ENCODE measurements around the gene CFTR. TPM values are rescaled to one million over a fixed set of nuclear protein-coding genes. Genes with fewer than 3 reads are reported as not detected.

Gene CFTR
- total RNA-seq, 2 donors from 2014 or later: not detected

DNA sequence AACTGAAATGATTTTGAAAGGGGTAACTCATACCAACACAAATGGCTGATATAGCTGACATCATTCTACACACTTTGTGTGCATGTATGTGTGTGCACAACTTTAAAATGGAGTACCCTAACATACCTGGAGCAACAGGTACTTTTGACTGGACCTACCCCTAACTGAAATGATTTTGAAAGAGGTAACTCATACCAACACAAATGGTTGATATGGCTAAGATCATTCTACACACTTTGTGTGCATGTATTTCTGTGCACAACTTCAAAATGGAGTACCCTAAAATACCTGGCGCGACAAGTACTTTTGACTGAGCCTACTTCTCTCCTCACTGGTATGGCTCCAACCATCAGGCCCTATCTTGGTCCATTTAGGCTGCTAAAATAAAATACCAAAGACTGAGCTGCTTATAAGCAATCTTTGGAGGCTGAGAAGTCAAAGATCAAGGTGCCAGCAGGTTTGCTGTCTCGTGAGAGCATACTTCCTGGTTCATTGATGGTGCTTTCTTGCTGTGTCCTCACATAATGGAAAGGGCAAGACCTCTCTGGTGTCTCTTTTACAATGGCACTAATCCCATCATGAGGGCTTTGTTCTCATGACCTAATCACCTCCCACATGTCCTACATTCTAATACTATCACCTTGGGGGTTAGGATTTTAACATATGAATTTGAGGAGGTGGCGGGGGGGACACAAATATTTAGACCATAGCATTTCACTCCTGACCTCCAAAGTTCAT is 173.3 kb downstream of the CFTR start:
- Mint-ChIP-seq H3K4me1 (no peaks in the 10 kb centered on the region), H3K4me3 (no peak overlapping the region), H3K36me3 (ENCODE audit: low read depth) (no peaks in the 10 kb centered on the region), H3K27ac (no peak overlapping the region), H3K27me3 (no peaks in the 10 kb centered on the region)
- ATAC-seq (no peak), DNase-seq (no peak)
- H3K9me3 ChIP-seq (ENCODE audit: control insufficient read depth, low read length, poor library complexity, severe bottlenecking): no peaks in the 10 kb centered on the region

DNA sequence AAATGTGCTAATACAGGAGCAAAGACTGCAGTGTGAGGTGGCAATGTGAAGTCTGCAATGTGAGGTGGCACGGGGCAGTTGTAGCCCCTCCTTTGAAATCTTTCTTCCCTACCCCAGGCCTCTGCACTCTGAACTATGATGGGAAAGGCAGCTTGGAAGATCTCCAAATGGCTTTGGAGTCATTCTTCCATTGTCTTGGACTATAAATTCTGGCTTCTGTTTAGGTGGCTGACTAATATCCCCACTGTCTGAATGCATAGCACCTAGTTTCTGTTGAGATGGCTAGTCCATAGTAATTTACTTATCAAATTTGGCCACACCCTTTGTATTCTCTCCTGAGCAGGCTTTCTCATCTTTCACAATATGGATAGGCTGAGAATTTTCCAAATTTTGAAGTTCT is 175.0 kb downstream of the CFTR start:
- DNase-seq (no peak), ATAC-seq (no peak)
- no peaks in the 10 kb centered on the region for H3K9me3 ChIP-seq (ENCODE audit: control insufficient read depth, low read length, poor library complexity, severe bottlenecking)
- Mint-ChIP-seq H3K27me3 (no peaks in the 10 kb centered on the region), H3K27ac (no peak overlapping the region), H3K4me3 (no peak overlapping the region), H3K36me3 (ENCODE audit: low read depth) (no peaks in the 10 kb centered on the region), H3K4me1 (no peaks in the 10 kb centered on the region)

DNA sequence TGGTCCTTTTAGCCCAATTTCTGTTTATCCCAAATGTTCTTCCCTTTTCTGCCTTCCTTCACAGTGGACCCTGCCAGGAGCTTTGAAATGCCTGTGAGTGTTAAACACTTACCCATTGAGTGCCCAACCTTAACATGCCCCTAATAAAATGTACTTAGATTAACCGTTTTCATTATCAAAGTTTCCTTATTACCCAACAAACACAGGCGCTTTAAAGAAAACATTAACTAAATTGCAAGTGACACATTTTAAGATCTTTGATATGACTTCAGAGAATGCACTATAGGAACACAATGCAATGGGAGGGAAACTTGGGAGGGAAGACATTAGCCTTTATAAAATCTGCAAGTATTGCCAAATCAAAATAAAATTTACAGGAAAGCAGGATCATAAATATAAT is 177.0 kb downstream of the CFTR start:
- no peak for ATAC-seq
- no peaks in the 10 kb centered on the region for H3K4me1 Mint-ChIP-seq
- no peaks in the 10 kb centered on the region for H3K9me3 ChIP-seq (ENCODE audit: control insufficient read depth, low read length, poor library complexity, severe bottlenecking)

DNA sequence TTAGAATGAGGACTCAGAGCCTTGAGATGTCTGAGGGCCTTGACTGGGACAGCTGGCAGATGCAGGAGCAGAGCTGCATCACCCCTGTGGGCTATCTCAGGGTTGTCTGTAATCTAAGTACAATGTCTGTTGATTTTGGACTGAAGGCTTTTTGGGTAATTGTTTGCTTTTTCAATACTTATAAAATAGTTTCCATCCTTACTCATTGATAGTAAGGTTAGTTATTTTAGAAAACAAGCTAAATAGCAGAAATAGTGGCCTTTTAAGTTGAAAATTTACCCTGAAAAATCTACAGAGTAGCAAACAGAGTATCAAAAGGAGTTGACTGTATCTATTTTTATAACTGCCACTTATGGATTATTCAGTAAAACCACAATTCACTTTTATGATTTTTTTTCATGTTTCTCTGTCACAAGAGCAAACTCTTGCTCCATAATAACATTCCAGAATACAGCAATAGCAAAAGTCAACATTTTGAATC is 179.7 kb downstream of the CFTR start:
- H3K27ac Mint-ChIP-seq: no peak overlapping the region
- no peaks in the 10 kb centered on the region for H3K4me1 Mint-ChIP-seq
- no peak for ATAC-seq
- no peaks in the 10 kb centered on the region for H3K9me3 ChIP-seq (ENCODE audit: control insufficient read depth, low read length, poor library complexity, severe bottlenecking)
- no peak for DNase-seq
- H3K27me3 Mint-ChIP-seq: peaks cover 2% of the 10 kb centered on the region
- no peaks in the 10 kb centered on the region for H3K36me3 Mint-ChIP-seq (ENCODE audit: low read depth)
- no peak overlapping the region for H3K4me3 Mint-ChIP-seq

More for the DNA sequence above, 177.0 kb downstream of the CFTR start:
- Mint-ChIP-seq H3K36me3 (ENCODE audit: low read depth) (no peaks in the 10 kb centered on the region), H3K27ac (no peak overlapping the region), H3K27me3 (no peaks in the 10 kb centered on the region), H3K4me3 (no peak overlapping the region)
- no peak for DNase-seq

DNA sequence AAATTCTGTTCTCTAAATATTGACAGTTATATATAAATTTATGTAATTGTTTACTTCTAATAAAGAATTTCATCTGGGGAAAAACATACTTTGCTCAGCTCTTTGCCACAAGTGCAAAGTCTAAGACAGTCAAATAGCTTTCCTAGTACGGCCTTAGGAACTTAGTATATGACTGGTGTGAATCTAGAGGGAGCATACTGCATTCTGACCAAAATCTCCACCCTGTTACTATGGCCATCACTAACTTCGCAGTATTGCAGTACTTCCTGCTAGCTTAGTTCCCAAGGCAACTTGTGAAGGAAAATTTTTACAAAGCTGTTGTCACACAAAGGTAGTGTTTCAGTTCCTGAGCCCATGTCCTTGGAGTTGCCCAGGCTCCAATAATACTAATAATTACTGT is 181.5 kb downstream of the CFTR start:
- Mint-ChIP-seq H3K4me3 (no peak overlapping the region), H3K36me3 (ENCODE audit: low read depth) (no peaks in the 10 kb centered on the region), H3K27me3 (peaks cover 5% of the 10 kb centered on the region), H3K27ac (no peak overlapping the region), H3K4me1 (no peaks in the 10 kb centered on the region)
- no peaks in the 10 kb centered on the region for H3K9me3 ChIP-seq (ENCODE audit: control insufficient read depth, low read length, poor library complexity, severe bottlenecking)
- ATAC-seq (no peak), DNase-seq (no peak)

DNA sequence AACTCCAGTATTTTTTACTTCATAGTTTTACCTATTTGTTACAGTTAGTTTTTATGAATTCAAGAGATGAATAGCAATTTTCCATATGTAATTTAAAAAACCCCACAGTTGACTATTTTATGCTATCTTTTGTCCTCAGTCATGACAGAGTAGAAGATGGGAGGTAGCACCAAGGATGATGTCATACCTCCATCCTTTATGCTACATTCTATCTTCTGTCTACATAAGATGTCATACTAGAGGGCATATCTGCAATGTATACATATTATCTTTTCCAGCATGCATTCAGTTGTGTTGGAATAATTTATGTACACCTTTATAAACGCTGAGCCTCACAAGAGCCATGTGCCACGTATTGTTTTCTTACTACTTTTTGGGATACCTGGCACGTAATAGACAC is 184.2 kb downstream of the CFTR start:
- DNase-seq: no peak
- H3K4me3 Mint-ChIP-seq: no peak overlapping the region
- no peak overlapping the region for H3K27ac Mint-ChIP-seq
- H3K27me3 Mint-ChIP-seq: peaks cover 5% of the 10 kb centered on the region
- H3K4me1 Mint-ChIP-seq: no peaks in the 10 kb centered on the region
- no peaks in the 10 kb centered on the region for H3K36me3 Mint-ChIP-seq (ENCODE audit: low read depth)
- H3K9me3 ChIP-seq (ENCODE audit: control insufficient read depth, low read length, poor library complexity, severe bottlenecking): no peaks in the 10 kb centered on the region
- no peak for ATAC-seq

DNA sequence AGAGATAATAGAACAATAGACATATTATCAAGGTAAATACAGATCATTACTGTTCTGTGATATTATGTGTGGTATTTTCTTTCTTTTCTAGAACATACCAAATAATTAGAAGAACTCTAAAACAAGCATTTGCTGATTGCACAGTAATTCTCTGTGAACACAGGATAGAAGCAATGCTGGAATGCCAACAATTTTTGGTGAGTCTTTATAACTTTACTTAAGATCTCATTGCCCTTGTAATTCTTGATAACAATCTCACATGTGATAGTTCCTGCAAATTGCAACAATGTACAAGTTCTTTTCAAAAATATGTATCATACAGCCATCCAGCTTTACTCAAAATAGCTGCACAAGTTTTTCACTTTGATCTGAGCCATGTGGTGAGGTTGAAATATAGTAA is 185.5 kb downstream of the CFTR start:
- no peak overlapping the region for H3K27ac Mint-ChIP-seq
- ATAC-seq: no peak
- no peak overlapping the region for H3K4me3 Mint-ChIP-seq
- H3K9me3 ChIP-seq (ENCODE audit: control insufficient read depth, low read length, poor library complexity, severe bottlenecking): no peaks in the 10 kb centered on the region
- H3K4me1 Mint-ChIP-seq: no peaks in the 10 kb centered on the region
- peaks cover 5% of the 10 kb centered on the region for H3K27me3 Mint-ChIP-seq
- no peak for DNase-seq
- H3K36me3 Mint-ChIP-seq (ENCODE audit: low read depth): no peaks in the 10 kb centered on the region

DNA sequence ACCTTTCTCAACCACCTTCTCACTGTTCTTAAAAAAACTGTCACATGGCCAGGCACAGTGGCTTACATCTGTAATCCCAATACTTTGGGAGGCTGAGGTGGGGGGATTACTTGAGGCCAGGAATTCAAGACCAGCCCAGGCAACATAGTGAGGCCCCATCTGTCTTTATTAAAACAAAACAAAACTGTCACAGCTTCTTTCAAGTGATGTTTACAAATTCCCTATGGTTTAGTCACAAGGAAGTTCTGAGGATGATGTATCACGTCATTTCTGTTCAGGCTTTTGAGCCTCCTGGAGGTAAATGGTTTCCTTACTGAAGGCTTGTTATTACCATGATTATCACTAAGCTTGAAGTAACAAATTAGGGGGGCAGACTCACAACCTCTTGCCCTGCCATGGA is 186.2 kb downstream of the CFTR start:
- H3K4me3 Mint-ChIP-seq: no peak overlapping the region
- ATAC-seq: no peak
- H3K4me1 Mint-ChIP-seq: no peaks in the 10 kb centered on the region
- no peaks in the 10 kb centered on the region for H3K36me3 Mint-ChIP-seq (ENCODE audit: low read depth)
- no peaks in the 10 kb centered on the region for H3K9me3 ChIP-seq (ENCODE audit: control insufficient read depth, low read length, poor library complexity, severe bottlenecking)
- no peak overlapping the region for H3K27ac Mint-ChIP-seq
- peaks cover 5% of the 10 kb centered on the region for H3K27me3 Mint-ChIP-seq
- DNase-seq: no peak

DNA sequence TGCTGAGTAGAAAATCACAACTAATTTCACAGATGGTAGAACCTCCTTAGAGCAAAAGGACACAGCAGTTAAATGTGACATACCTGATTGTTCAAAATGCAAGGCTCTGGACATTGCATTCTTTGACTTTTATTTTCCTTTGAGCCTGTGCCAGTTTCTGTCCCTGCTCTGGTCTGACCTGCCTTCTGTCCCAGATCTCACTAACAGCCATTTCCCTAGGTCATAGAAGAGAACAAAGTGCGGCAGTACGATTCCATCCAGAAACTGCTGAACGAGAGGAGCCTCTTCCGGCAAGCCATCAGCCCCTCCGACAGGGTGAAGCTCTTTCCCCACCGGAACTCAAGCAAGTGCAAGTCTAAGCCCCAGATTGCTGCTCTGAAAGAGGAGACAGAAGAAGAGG is 186.9 kb downstream of the CFTR start:
- H3K36me3 Mint-ChIP-seq (ENCODE audit: low read depth): no peaks in the 10 kb centered on the region
- ATAC-seq (no peak), DNase-seq (no peak)

DNA sequence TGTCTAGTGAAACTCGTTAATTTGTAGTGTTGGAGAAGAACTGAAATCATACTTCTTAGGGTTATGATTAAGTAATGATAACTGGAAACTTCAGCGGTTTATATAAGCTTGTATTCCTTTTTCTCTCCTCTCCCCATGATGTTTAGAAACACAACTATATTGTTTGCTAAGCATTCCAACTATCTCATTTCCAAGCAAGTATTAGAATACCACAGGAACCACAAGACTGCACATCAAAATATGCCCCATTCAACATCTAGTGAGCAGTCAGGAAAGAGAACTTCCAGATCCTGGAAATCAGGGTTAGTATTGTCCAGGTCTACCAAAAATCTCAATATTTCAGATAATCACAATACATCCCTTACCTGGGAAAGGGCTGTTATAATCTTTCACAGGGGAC is 187.6 kb downstream of the CFTR start:
- Mint-ChIP-seq H3K4me3 (no peak overlapping the region), H3K36me3 (ENCODE audit: low read depth) (no peaks in the 10 kb centered on the region), H3K27ac (no peak overlapping the region), H3K4me1 (no peaks in the 10 kb centered on the region), H3K27me3 (peaks cover 5% of the 10 kb centered on the region)
- no peaks in the 10 kb centered on the region for H3K9me3 ChIP-seq (ENCODE audit: control insufficient read depth, low read length, poor library complexity, severe bottlenecking)
- DNase-seq (no peak), ATAC-seq (no peak)

More for the DNA sequence above, 186.9 kb downstream of the CFTR start:
- Mint-ChIP-seq H3K4me1 (no peaks in the 10 kb centered on the region), H3K27ac (no peak overlapping the region), H3K27me3 (peaks cover 5% of the 10 kb centered on the region), H3K4me3 (no peak overlapping the region)
- H3K9me3 ChIP-seq (ENCODE audit: control insufficient read depth, low read length, poor library complexity, severe bottlenecking): no peaks in the 10 kb centered on the region

DNA sequence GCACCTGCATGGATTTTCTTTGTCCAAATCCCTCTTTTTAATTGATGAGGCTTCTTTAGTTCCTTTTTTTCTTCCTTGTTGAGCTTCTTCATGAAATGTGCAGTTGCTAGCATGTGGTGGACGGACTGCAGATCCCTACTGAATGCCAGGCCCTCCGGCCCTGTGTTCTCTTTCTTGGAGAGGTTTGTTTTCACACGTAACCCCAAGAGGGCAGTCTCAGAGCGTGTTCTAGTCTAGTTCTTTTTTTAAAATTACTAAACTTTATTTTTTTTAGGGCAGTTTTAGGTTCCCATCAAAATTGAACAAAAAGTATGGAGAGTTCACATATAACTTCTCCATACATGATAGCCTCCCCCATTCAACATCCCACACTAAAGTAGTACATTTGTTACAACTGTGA is 190.0 kb downstream of the CFTR start:
- Mint-ChIP-seq H3K27ac (no peak overlapping the region), H3K27me3 (no peaks in the 10 kb centered on the region), H3K4me3 (no peak overlapping the region), H3K36me3 (ENCODE audit: low read depth) (no peaks in the 10 kb centered on the region), H3K4me1 (no peaks in the 10 kb centered on the region)
- no peak for ATAC-seq
- H3K9me3 ChIP-seq (ENCODE audit: control insufficient read depth, low read length, poor library complexity, severe bottlenecking): no peaks in the 10 kb centered on the region
- DNase-seq: no peak

DNA sequence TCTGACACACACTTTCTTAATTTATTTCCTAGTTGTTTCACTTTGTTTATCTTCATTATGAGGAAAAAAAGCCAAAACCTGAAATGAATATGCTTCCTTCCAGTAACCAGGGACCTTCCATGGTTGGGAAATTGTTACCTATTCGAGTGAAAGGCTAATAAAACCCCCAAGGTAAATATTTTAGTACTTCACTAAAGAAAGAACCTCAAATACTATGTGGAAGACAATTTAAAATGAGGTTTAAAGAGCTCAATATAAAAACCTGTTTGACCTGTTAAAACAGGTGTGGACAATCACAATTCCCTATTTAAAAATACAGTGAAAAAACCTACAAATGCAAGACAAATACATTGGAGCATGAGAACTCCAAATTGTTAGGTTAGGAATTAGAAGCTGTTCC is 192.6 kb downstream of the CFTR start:
- Mint-ChIP-seq H3K36me3 (ENCODE audit: low read depth) (no peaks in the 10 kb centered on the region), H3K27ac (no peak overlapping the region), H3K4me1 (no peaks in the 10 kb centered on the region), H3K4me3 (no peak overlapping the region), H3K27me3 (no peaks in the 10 kb centered on the region)
- ATAC-seq (no peak), DNase-seq (no peak)
- no peaks in the 10 kb centered on the region for H3K9me3 ChIP-seq (ENCODE audit: control insufficient read depth, low read length, poor library complexity, severe bottlenecking)

DNA sequence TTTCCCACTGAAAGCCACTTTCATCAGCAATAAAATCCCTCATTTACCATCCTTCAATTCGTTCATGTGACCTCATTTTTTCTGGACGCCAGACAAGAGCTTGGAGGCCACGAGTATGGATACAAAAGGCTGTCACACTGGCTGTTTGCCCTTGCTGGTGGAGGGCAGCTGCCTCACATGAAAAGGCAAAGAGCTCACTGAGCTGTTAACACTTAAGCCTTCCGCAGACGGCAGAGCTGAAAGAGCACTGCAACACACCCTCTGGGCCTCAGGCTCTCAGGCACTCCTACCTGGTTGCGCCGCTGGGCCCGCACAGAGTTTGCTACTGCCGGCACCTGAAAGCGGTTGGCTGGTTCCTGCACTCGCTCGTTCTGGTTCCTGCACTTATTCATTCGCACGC is 193.5 kb downstream of the CFTR start:
- H3K9me3 ChIP-seq (ENCODE audit: control insufficient read depth, low read length, poor library complexity, severe bottlenecking): no peaks in the 10 kb centered on the region
- no peaks in the 10 kb centered on the region for H3K36me3 Mint-ChIP-seq (ENCODE audit: low read depth)
- DNase-seq (no peak), ATAC-seq (no peak)
- H3K27me3 Mint-ChIP-seq: no peaks in the 10 kb centered on the region
- H3K4me1 Mint-ChIP-seq: no peaks in the 10 kb centered on the region
- H3K27ac Mint-ChIP-seq: no peak overlapping the region
- no peak overlapping the region for H3K4me3 Mint-ChIP-seq

DNA sequence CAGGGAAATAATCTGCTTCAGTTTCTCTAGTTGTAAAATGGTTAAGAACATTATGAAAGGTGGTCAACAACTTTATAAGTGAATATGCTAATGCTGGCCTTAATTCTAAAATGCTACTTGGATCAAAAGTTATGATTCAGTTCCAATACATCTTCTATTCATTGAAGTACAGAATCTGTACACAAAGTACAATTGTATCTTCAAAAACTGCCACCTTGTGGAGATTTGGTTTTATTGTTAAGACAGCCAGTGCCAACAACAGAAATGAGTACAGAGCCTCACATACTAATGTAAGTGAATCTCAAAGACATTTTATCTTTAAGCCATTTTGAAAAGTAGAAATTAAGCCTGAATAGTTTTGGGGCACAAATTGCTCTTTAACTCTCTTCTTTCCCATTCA is 194.0 kb downstream of the CFTR start:
- Mint-ChIP-seq H3K4me3 (no peak overlapping the region), H3K4me1 (no peaks in the 10 kb centered on the region), H3K27ac (no peak overlapping the region), H3K36me3 (ENCODE audit: low read depth) (no peaks in the 10 kb centered on the region), H3K27me3 (no peaks in the 10 kb centered on the region)
- no peaks in the 10 kb centered on the region for H3K9me3 ChIP-seq (ENCODE audit: control insufficient read depth, low read length, poor library complexity, severe bottlenecking)
- DNase-seq: no peak
- ATAC-seq: no peak

Measured in T-helper 17 cell (primary cell).